Amniotic stem cell (primary cell): ENCODE measurements around the gene MS4A18.
"Not testable (repeated sequence)": the region's sequence is repeated elsewhere in the genome, so short reads cannot be mapped to it uniquely, and the experiment has no call there.

ENCODE experiments used
- DNase-seq: peaks from one replicate; lab custom pipeline; 2025; lab: John Stamatoyannopoulos, UW

The MS4A18 gene

DNA sequence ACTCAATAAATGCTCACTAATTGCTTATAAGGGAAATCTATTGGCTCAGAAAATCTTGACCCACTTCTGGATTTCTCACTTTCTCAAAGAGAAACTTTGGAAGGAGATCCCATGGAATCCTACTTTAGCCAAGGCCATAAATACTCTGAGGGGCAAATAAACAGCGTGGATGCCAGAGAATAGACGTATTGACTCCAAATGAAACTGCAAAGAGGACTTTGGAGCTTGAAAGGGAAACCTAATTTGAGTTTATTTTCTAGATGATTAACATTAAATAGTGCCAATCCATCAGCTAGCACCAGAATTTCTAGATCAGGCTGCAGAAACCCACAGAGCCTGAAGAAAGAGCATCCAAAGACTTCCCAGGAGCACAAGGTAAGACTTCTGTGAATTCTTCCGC, at the start of gene MS4A18:
Gene MS4A18, plus strand, starts transcription at position 301 of the 400 bp plus-strand sequence.
- no peak for DNase-seq

DNA sequence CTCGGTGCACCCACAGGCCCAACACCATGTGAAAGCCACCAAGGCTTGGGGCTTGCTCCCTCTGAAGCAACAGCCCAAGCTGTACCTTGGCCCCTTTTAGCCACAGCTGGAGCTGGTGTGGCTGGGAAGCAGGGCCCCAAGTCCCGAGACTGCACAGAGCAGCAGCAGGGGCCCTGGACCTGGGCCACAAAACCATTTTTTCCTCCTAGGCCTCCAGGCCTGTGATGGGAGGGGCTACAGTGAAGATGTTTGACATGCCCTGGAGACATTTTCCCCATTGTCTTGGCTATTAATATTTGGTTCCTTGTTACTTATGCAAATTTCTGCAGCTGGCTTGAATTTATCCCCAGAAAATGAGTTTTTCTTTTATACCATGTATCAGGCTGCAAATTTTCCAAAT, 46.3 kb upstream of the MS4A18 start:
- DNase-seq, result not testable (repeated sequence)

GRCh38 chr11:60679879-60680278, 44.6 kb upstream of the MS4A18 start:
- DNase-seq, result no peak

DNA sequence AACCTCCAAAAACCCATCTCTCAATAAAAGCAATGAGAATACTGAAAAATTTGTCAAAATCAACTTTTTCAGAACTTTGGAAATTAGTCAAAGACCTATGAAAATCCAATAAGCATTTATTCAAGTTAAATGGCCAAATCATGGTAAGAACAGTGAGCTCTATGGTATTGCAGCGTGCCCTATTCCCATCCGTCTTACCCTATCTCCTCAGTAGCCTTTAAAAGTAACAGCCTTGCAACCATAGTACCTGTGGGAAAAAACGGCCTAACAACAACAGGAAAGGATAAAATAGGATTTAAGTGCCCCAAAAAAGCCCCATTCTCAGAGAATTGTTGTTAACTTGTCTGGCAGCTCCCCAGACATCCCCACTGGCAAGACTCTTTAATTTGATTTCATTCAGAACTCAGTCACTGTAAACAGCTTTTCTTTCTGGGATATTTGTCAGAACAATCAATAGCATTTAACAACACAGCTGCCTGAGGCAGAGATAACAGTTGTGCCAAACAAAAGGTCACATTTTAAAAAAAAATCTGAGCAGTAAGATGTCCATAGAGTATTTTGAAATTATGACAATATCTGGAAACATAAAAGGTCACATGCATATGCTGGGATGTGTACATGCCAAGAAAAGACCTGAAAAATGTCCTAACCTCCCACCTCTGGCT, 43.9 kb upstream of the MS4A18 start:
- no peak for DNase-seq

DNA sequence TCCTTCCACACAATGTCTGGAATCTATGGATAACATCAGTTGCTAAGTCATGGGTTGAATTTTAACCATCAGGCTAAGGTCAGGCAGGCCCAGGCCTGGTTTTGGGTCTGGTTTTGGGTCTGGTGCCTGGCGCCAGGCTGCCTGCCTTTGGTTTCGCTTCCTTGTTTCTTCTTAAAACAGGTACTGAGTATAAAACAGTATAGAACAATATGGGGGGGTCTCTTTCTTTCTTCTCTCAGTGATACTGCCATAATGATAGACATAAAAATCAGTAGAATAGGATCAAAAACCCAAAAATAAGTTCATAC, 40.0 kb upstream of the MS4A18 start:
- DNase-seq, result not testable (repeated sequence)

DNA sequence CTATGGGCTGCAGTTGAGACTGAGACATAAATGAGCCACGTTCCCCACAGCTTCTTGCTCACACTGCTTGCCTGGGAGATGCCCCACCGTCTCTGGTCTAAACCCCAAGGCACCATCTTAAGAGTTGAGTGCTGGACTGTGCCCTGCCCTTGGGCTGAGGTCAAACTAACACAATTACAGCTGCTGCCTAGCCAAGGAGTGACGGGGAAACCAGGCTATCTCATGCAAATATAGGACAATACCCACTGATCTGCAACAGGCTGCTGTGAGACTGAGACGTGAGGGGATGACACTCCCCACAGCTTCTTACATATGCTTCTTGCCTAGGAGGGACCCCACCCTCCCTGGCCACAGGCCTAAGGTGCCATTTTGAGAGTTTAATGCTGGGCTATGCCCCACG, 32.9 kb upstream of the MS4A18 start:
- no peak for DNase-seq

GRCh38 chr11:60699284-60699691, 25.2 kb upstream of the MS4A18 start, which contains the start of gene MS4A8:
MS4A8 (plus strand) TSS chr11:60699612; CDS start chr11:60700861, 1,249 bp downstream.
- no peak for DNase-seq

GRCh38 chr11:60699936-60700335, 24.6 kb upstream of the MS4A18 start:
- DNase-seq, result no peak

DNA sequence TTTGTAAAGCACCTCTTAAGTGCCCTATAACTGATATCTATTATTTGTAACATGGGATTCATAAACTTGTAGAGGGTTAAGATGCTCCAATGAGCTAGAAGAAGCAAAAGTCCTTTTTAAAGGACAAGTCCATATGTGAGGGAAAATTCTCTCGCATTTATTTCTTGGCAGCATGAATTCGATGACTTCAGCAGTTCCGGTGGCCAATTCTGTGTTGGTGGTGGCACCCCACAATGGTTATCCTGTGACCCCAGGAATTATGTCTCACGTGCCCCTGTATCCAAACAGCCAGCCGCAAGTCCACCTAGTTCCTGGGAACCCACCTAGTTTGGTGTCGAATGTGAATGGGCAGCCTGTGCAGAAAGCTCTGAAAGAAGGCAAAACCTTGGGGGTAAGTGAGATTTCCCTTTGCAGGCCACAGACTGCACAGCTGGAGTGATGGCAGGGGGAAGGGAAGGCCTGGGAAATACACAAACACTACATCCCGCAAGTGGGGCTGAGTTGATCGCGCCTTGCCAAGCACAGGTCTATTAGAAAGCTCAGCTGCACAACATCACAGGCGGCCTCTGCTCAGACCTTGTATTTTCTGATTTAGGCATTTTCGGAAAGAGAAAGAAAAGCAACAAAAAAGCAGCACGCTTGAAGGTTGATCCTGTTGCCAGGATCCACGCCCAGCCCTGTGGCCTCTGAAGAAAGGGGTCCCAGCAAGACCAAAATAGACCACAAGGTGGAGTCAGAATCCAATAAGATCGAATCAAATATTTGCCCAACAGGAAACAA, 23.6 kb upstream of the MS4A18 start:
- DNase-seq, result no peak

DNA sequence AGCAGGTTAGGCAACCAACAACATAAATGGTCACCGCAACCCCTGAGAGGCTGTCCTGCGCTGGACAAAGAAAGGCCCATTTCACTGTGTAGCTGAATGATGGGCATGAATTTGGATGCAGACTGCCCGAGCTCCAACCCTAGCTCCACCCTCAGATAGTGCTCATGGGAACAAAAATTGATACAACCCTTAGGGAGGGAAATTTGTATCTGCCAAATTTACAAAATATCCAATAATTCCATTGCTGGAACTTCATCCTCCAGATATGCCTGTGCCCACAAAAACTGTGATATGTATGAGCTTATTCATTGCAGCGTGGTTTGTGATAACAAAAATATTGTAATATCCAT, 23.1 kb upstream of the MS4A18 start:
- no peak for DNase-seq

DNA sequence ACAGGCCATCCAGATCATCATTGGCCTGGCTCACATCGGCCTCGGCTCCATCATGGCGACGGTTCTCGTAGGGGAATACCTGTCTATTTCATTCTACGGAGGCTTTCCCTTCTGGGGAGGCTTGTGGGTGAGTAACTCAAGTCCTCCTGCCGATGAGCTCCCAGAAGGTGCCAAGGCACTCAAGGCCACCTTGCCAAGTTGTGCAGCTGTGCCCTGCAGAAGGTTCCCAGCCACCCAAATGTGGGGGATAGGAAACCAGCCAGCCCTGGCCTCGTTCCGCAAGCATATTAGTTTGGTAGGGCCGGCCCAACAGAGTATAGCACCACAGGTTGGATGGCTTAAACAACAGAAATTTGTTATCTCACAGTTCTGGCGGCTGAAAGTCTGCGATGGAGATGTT, 21.1 kb upstream of the MS4A18 start:
- no peak for DNase-seq

- no peak for DNase-seq
These were observed 18.6 kb upstream of the MS4A18 start for GRCh38 chr11:60705895-60706294.

- DNase-seq, result no peak
These were observed 17.6 kb upstream of the MS4A18 start for GRCh38 chr11:60706931-60707330.

DNA sequence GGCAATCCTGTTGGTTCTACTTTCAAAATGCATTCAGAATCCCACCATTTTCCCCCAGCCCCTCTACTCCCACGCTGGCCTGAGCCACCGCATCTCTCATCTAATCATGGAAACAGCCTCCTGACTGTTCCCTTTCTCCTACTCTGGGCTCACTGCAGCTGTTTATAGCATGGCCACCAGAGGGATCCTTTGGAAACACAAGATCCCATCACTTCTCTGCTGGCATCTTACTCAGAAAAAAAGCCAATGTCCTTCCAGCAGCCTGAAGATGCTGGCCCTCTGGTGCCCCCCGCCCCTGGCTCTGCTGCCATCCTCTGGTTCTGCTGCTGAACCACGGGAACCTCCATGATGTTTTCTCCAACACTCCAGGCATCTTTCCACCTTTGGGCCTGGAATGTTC, 14.0 kb upstream of the MS4A18 start:
- DNase-seq, result no peak

- DNase-seq, result no peak
These were observed 13.2 kb upstream of the MS4A18 start for GRCh38 chr11:60711276-60711675.

- DNase-seq, result not testable (repeated sequence)
These were observed 11.1 kb upstream of the MS4A18 start for GRCh38 chr11:60713423-60713822.

GRCh38 chr11:60717956-60718355, 6.6 kb upstream of the MS4A18 start:
- DNase-seq, result no peak

DNA sequence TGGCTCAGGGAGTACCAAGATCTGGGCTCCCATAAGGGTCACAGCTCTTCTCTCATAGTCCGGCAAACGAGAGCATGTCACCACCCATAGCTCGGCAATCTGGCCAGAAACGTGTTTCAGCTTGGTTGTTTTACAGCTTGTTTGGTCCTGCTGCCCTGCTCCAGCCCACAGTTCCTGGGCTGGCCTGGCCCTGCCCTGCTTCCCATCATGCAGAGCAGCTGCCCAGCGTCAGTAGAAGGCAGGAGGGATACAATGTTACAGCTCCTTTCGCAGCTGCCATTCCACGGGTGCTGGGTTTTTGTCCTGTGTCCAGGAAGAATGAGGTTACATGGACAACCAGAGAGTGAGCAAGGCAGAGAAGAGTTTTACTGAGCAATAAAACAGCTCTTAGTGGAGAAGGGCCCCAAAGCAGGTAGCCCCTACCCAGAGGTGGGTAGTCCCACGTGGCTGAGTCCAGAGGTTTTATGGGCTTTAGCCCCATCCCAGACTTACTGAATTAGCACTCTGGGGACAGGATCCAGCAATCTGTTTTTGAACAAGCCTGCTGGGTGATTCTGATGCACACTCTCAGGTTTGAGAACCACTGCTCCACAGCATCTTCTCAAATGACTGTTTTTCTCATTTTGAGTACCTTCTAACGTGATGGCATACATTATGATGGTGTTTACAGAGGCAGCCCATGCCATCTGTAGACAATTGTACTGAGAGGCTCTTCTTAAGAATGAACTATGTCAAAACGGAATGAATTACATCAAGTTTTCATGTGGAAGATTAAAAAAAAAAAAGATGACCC, 5.8 kb upstream of the MS4A18 start:
- DNase-seq, result no peak

DNA sequence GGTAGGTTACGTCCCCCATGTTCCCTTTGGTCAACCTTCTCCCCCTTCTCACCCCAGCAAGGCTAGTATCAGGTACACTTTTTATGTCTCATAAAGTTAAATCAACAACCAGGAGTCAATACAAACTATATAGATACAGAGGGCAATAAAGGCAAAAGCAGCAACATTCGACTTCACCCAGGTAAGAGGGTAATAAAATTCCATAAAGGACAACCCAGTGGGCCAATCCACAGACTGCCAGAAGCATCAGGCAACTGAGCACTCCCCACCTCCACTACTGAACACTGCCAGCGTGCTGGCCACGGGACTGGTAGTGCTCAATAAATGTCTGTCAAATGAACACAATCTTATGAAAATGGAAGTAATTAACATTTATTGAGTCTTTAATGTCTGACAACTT, 5.1 kb upstream of the MS4A18 start:
- no peak for DNase-seq

DNA sequence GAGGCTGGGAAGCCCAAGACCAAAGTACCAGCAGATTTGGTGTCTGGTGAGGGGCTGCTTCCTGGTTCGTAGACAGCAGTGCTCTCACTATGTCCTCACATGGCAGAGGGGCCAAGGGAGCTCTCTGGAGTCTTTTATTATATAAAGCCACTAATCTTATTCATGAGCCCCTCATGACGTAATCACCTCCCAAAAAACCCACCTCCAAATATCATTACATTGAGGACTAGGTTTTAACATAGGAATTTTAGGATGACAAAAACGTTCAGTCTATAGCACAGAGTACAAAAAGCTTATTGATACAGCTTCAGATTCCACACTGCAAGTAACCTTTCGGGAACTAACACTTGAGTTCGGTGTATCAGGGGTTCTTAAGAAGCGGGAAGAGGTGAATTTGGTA, 4.1 kb upstream of the MS4A18 start:
- DNase-seq, result no peak

- no peak for DNase-seq
These were observed 1.1 kb downstream of the MS4A18 start for GRCh38 chr11:60725592-60725991.

DNA sequence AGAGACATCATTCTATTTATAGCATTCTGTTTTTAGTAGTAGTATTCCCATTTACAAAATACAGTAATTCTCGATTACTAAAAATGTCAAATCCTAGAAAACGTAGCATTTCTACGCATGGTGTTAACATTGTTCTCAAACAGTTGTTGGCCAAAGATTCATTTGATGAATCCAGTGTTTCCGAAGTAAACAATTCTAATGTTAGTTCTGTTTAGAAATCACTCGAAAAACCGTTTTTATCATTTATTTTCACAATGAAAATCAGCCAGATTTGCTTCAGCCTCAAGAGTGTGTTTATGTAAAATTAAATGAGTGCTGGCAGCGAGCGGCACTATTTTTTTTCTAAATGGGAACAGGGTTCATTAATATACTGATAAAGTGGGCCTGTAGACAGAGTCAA, 7.1 kb downstream of the MS4A18 start:
- no peak for DNase-seq

DNA sequence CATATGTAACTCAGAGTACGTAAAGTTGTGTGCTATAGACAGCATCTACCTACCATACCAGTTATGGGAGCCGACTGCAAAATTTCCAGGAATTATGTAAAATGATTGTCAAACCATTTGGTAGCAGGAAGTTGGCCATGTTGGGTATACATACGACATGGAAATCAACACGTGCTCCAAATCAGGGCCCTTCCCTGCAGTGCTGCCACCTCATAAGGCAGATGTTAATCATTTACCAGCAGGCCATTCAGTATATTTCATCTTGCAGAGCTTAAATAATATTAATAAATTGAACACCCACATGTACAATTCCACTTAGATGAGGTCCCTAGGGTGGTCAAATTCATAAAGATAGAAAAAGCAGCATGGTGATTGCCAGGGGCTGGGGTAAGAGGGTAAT, 9.8 kb downstream of the MS4A18 start:
- DNase-seq, result no peak
